HG02642 (cell line): ENCODE results near the gene SLC22A13.
"Not testable (repeated sequence)": the region's sequence is repeated elsewhere in the genome, so short reads cannot be mapped to it uniquely, and the experiment has no call there.

Experiments
- ATAC-seq: cut with Tn5 transposase; IDR thresholded peaks from one replicate; pipeline ENCODE4 v1.9.1; 2021; ENCODE audit warnings: mild to moderate bottlenecking; ENCODE audit not compliant: unreplicated experiment, poor library complexity

SLC22A13 gene

DNA sequence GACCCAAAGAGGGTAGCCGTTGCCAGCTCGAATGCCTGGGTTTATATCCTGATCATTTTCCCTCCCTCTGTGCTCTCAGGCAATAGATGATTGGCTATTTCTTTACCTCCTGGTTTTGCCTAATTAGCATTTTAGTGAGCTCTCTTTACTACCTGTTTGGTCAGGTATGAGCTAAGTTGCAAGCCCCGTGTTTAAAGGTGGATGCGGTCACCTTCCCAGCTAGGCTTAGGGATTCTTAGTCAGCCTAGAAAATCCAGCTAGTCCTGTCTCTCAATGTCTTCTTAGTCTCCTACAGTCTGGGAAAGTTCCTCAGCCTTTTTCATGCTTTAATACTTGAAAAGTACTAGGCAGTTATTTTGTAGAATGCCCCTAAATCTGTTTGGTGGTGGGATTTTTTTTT, 31.4 kb downstream of the SLC22A13 start:
- not testable (repeated sequence) for ATAC-seq

DNA sequence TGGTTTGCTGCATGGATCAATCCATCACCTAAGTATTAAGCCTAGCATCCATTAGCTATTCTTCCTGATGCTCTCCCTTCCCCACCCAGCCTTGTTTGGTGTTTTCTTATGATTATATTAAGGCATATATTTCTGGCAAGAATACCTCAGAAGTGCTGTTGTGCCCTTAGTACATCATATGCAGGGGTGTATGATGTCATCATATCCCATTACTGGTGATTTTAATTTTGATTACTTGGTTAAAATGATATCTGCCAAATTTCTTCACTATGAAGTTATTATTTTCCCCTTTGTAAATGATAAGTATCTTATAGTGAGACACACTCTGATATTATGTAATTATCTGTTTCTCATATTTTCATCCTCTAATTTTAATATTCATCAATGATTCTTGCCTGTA, 31.9 kb downstream of the SLC22A13 start:
- no peak for ATAC-seq

DNA sequence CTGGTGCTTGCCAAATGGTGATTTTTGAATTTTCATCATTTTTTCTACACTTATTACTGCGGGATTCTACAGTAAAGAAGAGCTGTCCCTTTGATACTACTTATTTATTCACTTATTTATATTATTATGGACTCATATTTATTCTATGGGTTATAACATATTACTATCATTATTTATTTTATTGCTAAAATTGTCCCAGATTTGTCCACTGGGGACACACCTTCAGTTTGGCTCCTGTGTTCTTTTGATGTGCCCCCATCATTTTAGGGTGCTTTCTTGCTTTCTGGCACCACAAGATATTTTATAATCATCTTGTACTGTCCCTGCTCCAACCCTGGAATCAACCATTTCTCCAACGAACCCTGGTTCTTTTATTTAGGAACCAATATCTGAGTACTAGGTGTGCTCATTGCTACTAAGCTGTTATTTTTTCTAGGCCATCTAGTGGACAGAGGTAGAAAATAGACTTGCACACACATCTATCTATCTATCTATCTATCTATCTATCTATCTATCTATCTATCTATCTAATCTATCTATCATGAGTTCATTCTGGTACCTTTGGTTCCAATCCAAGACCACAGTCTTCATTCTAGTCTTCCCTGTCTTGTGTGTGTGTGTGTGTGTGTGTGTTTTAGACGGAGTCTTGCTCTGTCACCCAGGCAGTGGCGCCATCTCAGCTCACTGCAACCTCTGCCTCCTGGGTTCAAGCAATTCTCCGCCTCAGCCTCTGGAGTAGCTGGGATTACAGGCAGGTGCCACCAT, 32.5 kb downstream of the SLC22A13 start:
- no peak for ATAC-seq

DNA sequence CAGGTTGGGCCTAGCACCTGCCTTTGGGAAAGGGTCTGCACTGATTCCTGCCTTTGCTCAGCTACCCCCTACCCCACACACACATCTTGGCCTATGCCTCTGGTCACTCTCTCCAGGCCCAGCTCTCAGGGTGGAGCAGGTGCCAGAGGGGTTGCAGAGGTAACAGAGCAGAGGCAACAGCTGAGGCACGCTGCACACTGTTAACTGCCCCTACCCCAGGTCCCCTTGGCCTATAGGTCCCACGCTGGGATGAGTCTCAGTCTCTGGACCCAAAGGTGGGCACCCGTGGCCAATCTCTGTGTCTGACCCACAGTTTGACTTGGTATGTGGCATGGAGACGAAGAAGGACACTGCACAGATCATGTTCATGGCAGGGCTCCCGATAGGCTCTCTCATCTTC, 41.3 kb downstream of the SLC22A13 start:
- no peak for ATAC-seq

DNA sequence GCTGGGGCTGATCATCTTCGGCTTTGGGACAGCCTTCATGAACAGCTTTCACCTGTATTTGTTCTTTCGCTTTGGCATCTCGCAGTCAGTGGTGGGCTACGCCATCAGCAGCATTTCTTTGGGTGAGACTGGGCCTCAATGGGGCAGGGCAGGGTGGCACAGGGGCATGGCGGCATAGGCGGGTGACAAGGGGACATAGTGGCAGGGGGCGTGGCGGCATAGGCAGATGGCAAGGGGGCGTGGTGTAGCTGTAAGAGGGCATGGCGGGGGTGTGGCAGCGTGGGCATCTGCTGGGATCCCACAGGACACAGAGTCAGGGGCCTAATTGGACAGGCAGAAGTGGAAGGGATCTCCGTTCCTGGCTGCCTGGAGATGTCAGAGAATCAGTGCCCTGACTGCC, 42.0 kb downstream of the SLC22A13 start:
- no peak for ATAC-seq

DNA sequence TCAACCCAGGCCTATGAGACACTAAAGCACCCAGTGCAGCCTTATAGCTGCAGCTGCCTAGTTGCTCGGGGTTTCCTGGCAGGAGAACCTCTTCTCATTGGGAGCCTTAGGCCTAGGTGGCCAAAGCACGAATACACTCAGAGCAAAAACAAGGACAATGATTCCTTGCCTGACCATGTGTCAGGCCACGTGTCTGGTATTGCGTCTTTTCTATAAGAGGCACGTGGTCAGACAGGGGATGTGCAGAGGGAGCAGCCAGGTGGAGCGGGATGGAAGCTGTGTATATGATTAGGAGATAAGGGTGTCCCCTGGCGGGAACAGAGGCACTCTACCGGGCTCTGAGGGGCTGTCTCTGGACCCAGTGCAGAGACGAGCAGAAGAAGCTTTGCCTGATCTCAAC, 42.8 kb downstream of the SLC22A13 start:
- ATAC-seq: no peak

DNA sequence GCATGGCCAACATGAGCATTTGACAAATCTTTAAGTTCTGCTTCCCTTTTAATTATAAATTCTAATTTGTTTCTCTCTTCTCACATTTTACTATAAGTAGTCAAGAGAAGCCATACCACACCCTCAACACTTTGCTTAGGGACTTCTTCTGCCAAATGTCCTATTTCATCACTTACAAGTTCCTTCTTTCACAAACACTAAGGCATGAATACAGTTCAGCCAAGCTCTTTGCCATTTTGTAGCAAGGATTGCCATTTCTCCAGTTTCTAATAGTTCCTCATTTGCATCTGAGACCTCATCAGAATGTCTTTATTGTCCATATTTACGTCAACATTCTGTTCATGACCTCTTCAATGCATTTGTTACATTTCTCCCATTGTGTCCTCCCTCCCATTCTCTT, 45.9 kb downstream of the SLC22A13 start:
- ATAC-seq: no peak

DNA sequence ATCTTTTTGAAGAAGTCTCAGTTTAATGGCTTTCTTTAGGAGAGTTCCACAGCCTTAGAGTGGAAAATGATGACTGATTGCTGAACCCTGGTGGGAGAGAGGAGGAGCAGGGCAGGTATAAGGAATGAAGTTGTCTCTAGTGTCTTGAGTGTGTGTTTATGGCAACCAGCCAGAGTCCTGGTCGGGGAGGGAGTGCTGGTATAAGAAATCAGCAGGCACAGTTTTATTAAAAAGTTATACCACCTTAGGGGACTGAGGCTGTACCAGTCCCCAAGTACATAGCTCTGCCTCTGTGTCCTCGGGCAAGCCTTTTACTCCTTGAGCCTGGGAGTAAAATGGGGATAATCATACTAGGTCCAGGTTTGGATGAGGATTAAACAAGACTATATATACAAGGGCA, 46.3 kb downstream of the SLC22A13 start:
- no peak for ATAC-seq

DNA sequence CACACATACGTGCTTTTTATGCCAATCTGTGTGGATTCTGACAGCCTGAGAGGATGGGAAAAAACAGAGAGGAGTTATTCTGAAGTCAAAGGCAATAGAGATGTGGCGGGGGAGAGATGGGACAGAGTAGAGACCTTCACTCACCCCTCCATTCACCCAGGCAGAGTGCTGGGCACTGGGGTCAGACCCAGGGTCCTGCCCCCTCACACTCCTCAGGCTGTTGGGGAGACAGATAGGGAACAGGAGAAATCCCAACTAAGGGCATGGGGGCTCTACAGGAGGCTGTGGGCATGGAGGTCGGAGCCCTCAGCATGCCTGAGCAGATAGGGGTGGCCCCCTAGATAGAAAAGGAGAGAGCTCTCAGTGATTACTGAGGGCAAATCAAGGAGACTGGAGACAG, 46.7 kb downstream of the SLC22A13 start:
- ATAC-seq: no peak

DNA sequence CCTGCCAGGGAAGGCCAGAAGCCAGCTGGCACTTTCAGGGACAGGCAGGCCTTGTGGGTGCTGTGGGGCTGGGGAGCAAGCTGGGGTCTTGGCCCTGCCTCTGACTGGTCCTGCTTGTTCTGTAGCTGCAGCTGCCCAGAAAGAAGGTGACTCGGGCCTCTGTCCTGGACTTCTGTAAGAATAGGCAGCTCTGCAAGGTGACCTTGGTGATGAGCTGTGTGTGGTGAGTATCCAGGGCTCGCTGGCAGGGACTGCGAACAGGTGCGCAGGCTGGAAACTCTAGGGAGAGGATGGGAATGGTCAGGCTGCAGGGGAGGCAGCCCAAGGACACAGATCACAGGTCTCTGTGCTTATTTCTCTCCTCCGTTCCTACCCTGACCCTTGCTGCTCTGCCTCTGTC, 47.7 kb downstream of the SLC22A13 start:
- no peak for ATAC-seq

DNA sequence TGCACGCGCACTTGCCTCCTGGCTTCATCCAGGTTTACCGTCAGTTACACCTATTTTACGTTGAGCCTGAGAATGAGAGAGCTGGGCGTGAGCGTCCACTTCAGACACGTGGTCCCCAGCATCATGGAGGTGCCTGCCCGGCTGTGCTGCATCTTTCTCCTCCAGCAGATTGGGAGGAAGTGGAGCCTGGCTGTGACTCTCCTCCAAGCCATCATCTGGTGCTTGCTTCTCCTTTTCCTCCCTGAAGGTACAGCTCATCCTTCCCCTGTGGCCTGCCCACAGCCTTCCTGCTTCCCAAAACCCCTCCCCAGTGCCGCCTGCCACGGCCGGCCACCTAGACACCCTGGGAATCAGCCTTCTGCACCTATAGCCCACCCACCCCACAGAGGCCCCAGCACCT, 48.1 kb downstream of the SLC22A13 start:
- no peak for ATAC-seq

DNA sequence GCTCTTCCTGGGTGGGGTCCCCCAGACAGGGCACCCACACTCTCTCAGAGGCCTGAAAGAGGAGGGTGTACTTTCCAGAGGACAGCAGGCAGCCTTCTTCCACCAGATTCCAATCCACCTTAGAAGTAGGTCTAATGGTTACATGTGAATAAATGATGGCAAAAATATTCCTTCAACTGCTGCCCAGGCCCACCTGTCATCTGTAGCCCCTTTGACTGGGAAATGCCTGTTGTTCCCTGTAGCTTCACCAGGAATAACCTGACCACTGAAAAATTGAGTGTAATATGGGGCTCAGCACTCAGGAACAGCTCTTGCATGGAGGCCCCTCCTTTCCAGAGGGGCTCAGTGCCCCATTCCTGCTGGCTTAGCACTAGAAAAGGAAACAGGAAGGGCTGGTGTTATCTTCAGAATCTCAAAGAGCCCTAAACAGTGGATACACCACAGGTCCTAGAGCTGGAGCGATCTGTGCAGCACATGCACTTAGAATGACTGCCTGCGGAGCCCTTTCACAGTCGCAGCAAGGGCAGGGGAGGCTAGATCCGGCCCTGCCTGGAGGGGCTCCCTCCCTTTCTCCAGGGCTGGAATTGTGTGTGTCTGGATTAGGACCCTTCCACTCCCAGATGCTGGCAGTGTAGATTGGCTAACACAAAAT, 48.6 kb downstream of the SLC22A13 start:
- no peak for ATAC-seq

DNA sequence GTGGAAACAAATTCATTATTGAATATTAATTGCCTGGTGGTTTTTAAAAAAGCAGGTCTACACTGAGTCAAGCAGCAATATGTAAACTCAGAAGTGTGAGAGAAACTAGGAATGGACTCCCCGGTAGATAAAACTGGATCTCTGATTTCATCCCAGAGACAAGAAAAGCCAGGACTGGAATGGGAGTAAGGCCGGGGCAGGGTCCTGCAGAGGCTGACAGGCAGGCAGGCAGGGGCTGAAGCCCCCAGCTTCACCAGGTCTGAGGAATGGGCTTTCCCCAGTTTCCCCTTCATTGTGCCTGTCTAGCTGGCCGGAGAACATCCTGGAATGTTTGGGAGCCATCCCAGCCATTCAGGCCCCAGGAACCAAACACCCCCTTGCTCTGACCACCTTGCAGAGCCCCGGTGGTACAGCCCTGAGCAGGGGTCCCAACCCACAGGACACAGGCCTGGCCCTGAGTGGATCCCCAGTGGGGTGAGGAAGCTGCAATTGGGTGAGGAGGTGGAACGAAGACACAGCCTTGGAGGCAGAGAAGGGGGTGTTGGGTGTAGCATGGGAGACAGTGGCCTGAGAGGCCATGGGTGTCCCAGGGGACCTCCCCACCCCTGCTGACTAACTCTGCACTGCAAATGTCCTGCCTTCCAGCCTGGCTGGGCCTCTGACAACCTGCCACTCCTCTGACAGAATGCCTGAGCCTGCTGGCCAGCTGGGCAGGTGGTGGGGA, 49.3 kb downstream of the SLC22A13 start:
- ATAC-seq: no peak

DNA sequence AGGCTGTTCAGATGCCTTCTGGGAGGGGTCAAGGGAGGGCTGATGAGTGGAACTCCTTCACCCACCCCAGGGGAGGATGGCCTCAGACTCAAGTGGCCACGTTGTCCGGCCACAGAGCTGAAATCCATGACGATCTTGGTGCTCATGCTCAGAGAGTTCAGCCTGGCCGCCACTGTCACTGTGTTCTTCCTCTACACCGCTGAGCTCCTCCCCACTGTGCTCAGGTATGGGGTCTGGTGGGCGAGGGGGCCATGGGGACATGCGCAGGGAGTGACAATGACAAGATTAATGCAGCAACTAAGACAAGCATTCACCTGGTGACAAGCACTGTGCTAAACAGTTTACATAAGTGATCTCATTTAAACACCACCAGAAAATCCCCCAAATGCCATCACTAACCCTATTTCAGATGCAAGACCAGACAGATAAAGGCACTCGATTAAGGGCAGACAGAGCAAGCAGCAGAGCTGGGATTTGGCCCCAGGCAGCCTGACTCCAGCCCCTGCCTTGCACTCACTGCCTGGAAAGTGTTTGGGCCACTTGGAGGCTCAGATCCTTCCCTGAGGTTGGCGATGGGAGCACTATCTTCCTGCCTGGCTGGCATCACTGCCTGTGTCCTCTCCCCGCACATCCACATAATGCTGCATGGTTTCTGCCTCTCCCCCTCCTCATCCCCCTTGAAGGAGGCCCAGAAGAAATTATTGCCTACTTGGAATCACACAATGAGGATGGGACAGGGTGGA, 50.0 kb downstream of the SLC22A13 start:
- no peak for ATAC-seq

DNA sequence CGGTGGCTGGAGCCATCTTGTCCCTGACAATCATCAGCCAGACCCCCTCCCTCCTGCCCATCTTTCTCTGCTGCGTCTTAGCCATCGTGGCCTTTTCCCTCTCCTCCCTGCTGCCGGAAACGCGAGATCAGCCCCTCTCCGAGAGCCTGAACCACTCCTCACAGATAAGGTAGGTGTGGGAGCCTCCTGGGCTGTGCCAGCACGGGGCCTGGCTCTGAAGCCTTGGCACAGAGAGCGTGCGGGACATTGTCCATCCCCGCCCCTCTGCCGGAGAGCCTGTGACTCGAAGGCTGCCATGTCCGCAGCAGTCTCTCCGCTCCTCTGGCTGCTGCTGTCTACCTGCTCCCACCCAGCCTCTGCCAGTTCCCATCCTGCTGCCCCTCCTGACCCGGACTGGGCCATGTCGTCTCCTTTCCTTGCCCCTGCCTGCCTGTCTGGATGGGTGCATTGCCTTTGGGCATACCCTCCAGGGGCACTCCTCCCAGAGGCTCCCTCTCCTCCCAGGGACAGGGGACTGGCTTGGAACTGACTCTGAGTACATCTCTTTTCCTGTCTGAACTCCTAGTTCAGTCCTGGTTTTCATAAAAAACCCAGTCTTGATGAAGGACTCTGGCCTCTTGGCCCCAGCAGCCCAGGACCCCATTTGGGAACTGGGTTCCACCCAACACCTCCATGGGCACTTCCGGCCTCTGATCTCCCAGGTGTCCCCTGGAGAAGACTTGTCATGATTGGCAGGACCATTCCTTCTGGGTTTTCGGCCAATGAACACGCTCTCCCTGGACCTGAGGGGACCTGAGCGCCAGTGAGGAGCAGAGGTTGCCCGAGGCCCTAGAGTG, 51.0 kb downstream of the SLC22A13 start:
- ATAC-seq: no peak

DNA sequence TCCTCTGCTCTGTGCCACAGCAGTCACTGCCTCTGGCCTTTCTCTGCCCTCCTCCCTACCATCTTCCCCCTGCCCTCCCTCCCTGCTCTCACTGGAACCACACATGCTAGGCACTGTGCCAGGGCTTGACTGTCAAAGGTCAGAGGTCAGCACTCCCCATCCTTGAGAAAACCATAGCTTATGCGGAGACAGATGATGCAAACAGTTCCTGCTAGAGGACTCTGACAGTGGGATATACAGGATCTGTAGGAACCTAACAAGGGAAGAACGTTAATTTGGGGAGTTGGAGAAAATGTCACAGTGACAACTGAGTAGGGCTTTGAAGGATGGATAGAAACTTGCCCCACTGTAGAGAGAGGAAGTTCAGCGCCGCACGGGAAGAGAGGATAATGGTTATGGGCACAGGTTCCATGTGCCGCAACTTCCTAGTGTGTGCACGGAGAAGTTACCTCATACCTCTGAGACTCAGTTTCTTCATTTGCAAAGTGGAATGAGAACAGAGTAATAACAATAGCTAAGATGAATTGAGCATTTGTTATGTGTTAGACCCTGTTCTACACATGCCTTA, 51.7 kb downstream of the SLC22A13 start:
- ATAC-seq: no peak

DNA sequence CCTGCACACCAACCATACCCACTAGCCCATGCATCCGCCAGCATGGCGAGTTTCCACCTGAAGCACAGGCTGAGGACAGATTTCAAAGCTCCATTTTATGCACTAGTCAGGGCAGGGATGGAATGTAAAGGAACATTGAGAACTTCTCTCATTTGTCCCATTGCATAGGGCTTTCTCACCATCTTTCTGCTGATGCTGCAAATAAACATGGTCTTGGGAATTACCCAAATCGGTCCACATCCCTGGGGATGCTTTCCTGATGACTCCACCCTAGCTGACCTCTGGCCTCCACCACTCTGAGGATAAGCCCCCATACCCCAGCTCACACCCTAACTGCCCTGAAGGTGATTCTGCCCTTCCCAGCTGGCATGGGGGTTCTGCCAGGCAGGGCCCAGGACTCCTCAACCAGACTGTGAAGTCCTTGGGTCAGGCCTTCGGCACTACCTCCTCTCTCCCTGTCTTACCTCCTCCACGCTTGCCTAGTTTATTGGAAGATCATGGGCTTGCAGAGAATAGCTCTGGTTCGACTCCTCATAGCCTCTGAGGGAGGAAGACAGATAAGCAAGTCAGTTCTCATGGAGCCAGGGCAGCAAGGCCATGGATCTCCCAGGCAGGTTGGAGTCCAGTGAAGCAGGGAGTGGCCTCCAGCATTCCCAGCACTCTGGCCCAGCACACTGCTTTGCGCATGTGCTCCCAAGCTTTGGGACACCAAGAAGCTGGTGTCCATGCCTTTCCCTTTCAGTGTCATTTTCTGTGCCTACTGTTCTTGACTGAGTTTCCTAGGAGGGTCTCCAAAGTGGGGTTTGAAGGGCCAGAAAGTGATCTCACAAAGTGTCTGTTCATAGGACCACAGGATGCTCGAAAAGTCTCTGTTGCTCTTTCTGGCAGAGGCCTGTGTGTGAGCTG, 53.4 kb downstream of the SLC22A13 start:
- ATAC-seq: no peak

DNA sequence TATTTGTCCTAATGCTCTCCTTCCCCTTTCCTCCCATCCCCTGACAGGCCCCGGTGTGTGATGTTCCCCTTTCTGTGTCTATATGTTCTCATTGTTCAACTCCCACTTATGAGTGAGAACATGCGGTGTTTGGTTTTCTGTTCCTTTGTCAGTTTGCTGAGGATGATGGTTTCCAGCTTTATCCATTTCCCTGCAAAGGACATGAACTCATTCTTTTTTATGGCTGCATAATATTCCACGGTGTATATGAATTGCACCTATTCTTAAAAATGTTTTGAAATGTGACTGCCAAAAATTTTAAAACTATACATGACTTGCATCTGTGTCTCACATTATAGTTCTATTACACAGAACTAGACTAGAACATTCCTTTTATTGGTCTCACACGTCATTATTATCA, 55.0 kb downstream of the SLC22A13 start:
- ATAC-seq: not testable (repeated sequence)

DNA sequence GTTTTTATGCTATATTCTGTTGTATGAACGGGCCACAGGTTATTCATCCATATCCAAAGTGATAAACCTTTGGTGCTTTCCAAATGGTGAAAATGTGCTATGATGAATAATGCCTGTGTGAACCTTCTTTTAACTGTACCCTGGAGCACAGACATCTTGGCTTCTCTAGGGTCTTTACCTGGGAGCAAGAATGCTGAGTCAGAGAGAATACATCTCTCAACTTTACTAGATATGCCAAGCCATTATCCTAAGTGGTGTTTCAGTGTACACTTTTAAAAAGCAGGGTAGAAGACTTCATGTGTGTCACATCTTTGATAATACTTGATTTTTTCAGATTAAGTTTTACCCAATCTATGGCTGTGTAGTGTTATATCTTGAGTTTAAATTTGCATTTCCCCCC, 57.4 kb downstream of the SLC22A13 start:
- no peak for ATAC-seq
